Lower leg skin (tissue), 4 donors: Measurements from ENCODE around the gene EN1. TPM values are rescaled to one million over a fixed set of nuclear protein-coding genes. Genes with fewer than 3 reads are reported as not detected.

Source experiments
- DNase-seq, 2 donors: peaks; one replicate each; pipeline ENCODE4 v3.0.0-alpha.2; 2019; ENCODE audit warnings: low spot score in 2 of 2
- H3K4me3 ChIP-seq: fragments of 200-600 bp; sonication (generic); 2 replicates; pipeline ENCODE4 v1.5.1; 2017; ENCODE audit warnings: mild to moderate bottlenecking, low read depth; ENCODE audit not compliant: poor library complexity, severe bottlenecking
- POLR2A ChIP-seq, 2 donors: fragments of 450-650 bp; IDR thresholded peaks; one replicate each; pipeline ENCODE4 v1.6.1; 2016 to 2017; ENCODE audit warnings: antibody characterized with exemption in 2 of 2, mild to moderate bottlenecking in 1 of 2, moderate library complexity in 1 of 2
- WGBS, 2 donors: methylation state at CpG; one replicate each; pipeline ENCODE4 v1.1.5; 2018; 5-methylcytosine and 5-hydroxymethylcytosine counted together
- intact Hi-C: fragments of 100-400 bp; cut with DNase I; formaldehyde crosslinking; loops from one replicate; pipeline ENCODE4 v1.15.0; 2023; ENCODE audit warnings: low total_unique reads
- total RNA-seq, 4 donors: library from RNA; depleted of rRNA; stranded (reverse); fragments of >200 nt; gene quantifications; one replicate each; pipeline ENCODE4 v1.1.0, GENCODE V29; 2016
- TF ChIP-seq, protein P1 (sequence below), 3 donors: fragments of 450-650 bp; IDR thresholded peaks; one replicate each; pipeline ENCODE4 v1.5.1; 2016; ENCODE audit warnings: antibody characterized with exemption in 3 of 3, mild to moderate bottlenecking in 3 of 3, moderate library complexity in 2 of 3

EN1 gene
- total RNA-seq, 4 donors from 2014 or later = 10.2 to 23.2 (median 17.7) TPM

- TF ChIP-seq, protein P1, sequence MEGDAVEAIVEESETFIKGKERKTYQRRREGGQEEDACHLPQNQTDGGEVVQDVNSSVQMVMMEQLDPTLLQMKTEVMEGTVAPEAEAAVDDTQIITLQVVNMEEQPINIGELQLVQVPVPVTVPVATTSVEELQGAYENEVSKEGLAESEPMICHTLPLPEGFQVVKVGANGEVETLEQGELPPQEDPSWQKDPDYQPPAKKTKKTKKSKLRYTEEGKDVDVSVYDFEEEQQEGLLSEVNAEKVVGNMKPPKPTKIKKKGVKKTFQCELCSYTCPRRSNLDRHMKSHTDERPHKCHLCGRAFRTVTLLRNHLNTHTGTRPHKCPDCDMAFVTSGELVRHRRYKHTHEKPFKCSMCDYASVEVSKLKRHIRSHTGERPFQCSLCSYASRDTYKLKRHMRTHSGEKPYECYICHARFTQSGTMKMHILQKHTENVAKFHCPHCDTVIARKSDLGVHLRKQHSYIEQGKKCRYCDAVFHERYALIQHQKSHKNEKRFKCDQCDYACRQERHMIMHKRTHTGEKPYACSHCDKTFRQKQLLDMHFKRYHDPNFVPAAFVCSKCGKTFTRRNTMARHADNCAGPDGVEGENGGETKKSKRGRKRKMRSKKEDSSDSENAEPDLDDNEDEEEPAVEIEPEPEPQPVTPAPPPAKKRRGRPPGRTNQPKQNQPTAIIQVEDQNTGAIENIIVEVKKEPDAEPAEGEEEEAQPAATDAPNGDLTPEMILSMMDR (IDR thresholded peaks at IDR 0.05) = no peak
- no peak for TF ChIP-seq POLR2A (IDR thresholded peaks at IDR 0.05)
- WGBS, 2 donors = 40 to 59% methylated on average over 4 of the region's 4 CpGs
- intact Hi-C loops = no loop called here
- H3K4me3 ChIP-seq = no peak overlapping the region
- peak in 1 of 2 donors; percentile 82 for DNase-seq
Measured at GRCh38 chr2:118801151-118801550, 46.3 kb downstream of the EN1 start.

GRCh38 chr2:118800736-118801135, 46.7 kb downstream of the EN1 start:
- DNase-seq = no peak
- H3K4me3 ChIP-seq = no peak overlapping the region
- 83% methylated on average over 4 of the region's 4 CpGs for whole genome bisulfite sequencing, 2 donors
- no peak for TF ChIP-seq POLR2A (IDR thresholded peaks at IDR 0.05)
- TF ChIP-seq, protein P1 (IDR thresholded peaks at IDR 0.05) = no peak
- intact Hi-C loops = no loop called here

DNA sequence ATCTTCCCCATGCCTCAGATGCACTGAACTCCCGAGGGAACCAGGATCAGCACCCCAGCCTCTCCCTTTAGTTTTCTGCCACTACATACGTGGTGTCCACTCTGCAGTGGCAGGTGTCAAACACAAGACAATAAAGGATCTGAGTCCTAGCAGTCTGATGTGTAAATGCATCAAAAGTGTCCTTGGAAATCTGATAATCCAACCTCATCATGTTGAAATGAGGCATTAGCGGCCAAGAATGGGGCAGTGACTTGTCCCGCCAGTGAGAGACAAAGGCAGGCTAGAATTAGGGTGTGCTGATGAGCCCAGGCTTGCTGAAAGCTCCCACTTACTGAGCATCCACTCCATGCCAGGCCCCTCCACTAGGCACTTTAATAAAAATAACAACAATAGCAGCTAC, 52.9 kb downstream of the EN1 start:
- intact Hi-C loops = no loop called here
- 84 to 87% methylated on average over 4 of the region's 4 CpGs for WGBS, 2 donors
- TF ChIP-seq, protein P1 (IDR thresholded peaks at IDR 0.05) = no peak
- no peak for TF ChIP-seq POLR2A (IDR thresholded peaks at IDR 0.05)
- H3K4me3 ChIP-seq = no peak overlapping the region
- DNase-seq = no peak

Other genes starting within 250 kb of the EN1 start
- gene MARCO, start 94.5 kb upstream of the EN1 start, total RNA-seq = 1 to 10 TPM in 3 of 4 donors, under 1 TPM in 1; 0.91 to 6.7 (median 1.6) TPM